K562 (cell line): Measurements from ENCODE around the gene SEMA3A. TPM values are rescaled to one million over a fixed set of nuclear protein-coding genes. Genes with fewer than 3 reads are reported as not detected.

Experiments
- ATAC-seq: fragments of 200-7000 bp; cut with Tn5 transposase; 3 replicates; pipeline ENCODE4 v1.9.1; 2020; ENCODE audit warnings: moderate library complexity
- BruUV-seq: library from RNA; stranded (reverse); fragments of 400-500 nt; replicated peaks from 2 replicates; lab custom pipeline; 2021; lab: Mats Ljungman, UMichigan
- CTCF ChIA-PET: fragments of 300-600 bp; formaldehyde crosslinking; extraction: SDS; loops from one replicate; lab custom pipeline; 2021; ENCODE audit warnings: low intra/inter-chr PET ratio; lab: Yijun Ruan, JAX
- POLR2A ChIA-PET: fragments of 300-600, 350-650 bp; sonication (Branson Sonifier 250); formaldehyde crosslinking; extraction: SDS; loops from one replicate; lab custom pipeline; 2021; ENCODE audit warnings: antibody characterized with exemption, inconsistent platforms; lab: Yijun Ruan, JAX
- DNase-seq, 4 experiments: peaks; one replicate each; pipeline versions ENCODE4 v3.0.0 to v3.0.0-alpha.2; 2011 to 2018; ENCODE audit warnings: low spot score in 3 of 4, mixed read lengths in 3 of 4; ENCODE audit errors: extremely low read depth in 1 of 4
- FAIRE-seq: peaks from 2 replicates; lab custom pipeline; 2011; peaks lifted over from hg19 to GRCh38; lab: Jason Lieb, UNC
- H2AFZ ChIP-seq: 2 replicates; pipeline ENCODE4 v1.6.0; 2011; ENCODE audit warnings: low read depth, low read length, control low read depth, inconsistent platforms
- H3K27ac ChIP-seq: fragments of 200-600 bp; 3 replicates; pipeline ENCODE4 v1.8.0; 2011; ENCODE audit warnings: low read depth, mild to moderate bottlenecking, control low read depth, inconsistent platforms, low read length, moderate library complexity, mixed read lengths; ENCODE audit errors: extremely low read depth
- H3K27me3 ChIP-seq, 2 experiments: fragments of 300-600 bp in 1 of 2; 2 replicates in 1 of 2; 3 replicates in 1 of 2; pipeline versions ENCODE4 v1.6.0 to v1.8.0; 2011; ENCODE audit warnings: inconsistent platforms in 2 of 2, low read length in 2 of 2, mild to moderate bottlenecking in 1 of 2, mixed read lengths in 1 of 2, moderate library complexity in 1 of 2; ENCODE audit not compliant: control insufficient read depth in 2 of 2, insufficient read depth in 2 of 2
- H3K36me3 ChIP-seq: fragments of 300-600 bp; 3 replicates; pipeline ENCODE4 v1.8.0; 2011; ENCODE audit warnings: mild to moderate bottlenecking, low read length, inconsistent platforms; ENCODE audit not compliant: control insufficient read depth, insufficient read depth
- H3K4me1 ChIP-seq, 2 experiments: fragments of 200-600 bp in 1 of 2; replicated peaks in 1 of 2; 2 replicates in 1 of 2; 3 replicates in 1 of 2; pipeline versions ENCODE4 v1.5.1 to v1.8.0; 2011; ENCODE audit warnings: inconsistent platforms in 2 of 2, low read length in 2 of 2, mild to moderate bottlenecking in 1 of 2, mixed read lengths in 1 of 2, moderate library complexity in 1 of 2; ENCODE audit not compliant: control insufficient read depth in 2 of 2, insufficient read depth in 2 of 2
- H3K4me2 ChIP-seq: 2 replicates; pipeline ENCODE4 v1.6.1; 2011; ENCODE audit warnings: low read length, control low read depth, inconsistent platforms, mixed read lengths; ENCODE audit not compliant: insufficient read depth
- H3K4me3 ChIP-seq: fragments of 200-600 bp; sonication (generic), shearing (Covaris generic); 2 replicates; pipeline ENCODE4 v1.5.1; 2016; ENCODE audit warnings: control low read depth, inconsistent platforms
- H3K79me2 ChIP-seq: fragments of 200-600 bp; 3 replicates; pipeline ENCODE4 v1.8.0; 2011; ENCODE audit warnings: low read length, inconsistent platforms; ENCODE audit not compliant: control insufficient read depth, insufficient read depth
- H3K9ac ChIP-seq, 2 experiments: 2 replicates each; pipeline versions ENCODE4 v1.6.0 to v1.6.1; 2011; ENCODE audit warnings: low read depth in 2 of 2, low read length in 2 of 2, control low read depth in 1 of 2, inconsistent platforms in 1 of 2, mild to moderate bottlenecking in 1 of 2, mixed read lengths in 1 of 2; ENCODE audit not compliant: insufficient read depth in 1 of 2
- H3K9me1 ChIP-seq: one replicate; pipeline ENCODE4 v1.6.0; 2011; ENCODE audit warnings: inconsistent platforms, mild to moderate bottlenecking, low read length, moderate library complexity; ENCODE audit not compliant: control insufficient read depth, insufficient read depth
- H3K9me3 ChIP-seq: replicated peaks from 2 replicates; pipeline ENCODE4 v1.5.1; 2011; ENCODE audit warnings: low read depth, low read length, inconsistent platforms; ENCODE audit not compliant: control insufficient read depth, insufficient read depth
- H4K20me1 ChIP-seq: replicated peaks from 2 replicates; pipeline ENCODE4 v1.6.1; 2011; ENCODE audit warnings: low read length, inconsistent platforms, mixed read lengths; ENCODE audit not compliant: control insufficient read depth, insufficient read depth
- ELF4 ChIP-seq: fragments of 450-650 bp; formaldehyde crosslinking; IDR thresholded peaks from 2 replicates; pipeline ENCODE4 v1.4.0; 2022; ENCODE audit warnings: missing genetic modification characterization
- GTF2E2 ChIP-seq: fragments of 200-800 bp; sonication (Bioruptor generic); IDR thresholded peaks from 2 replicates; pipeline ENCODE4 v1.6.1; 2016; ENCODE audit warnings: missing genetic modification characterization, missing compliant biosample characterization
- HOXB6 ChIP-seq: fragments of 250-450 bp; sonication (Bioruptor Pico); IDR thresholded peaks from 2 replicates; pipeline ENCODE4 v1.5.1; 2022; ENCODE audit warnings: mild to moderate bottlenecking, borderline replicate concordance
- HSF4 ChIP-seq: fragments of 250-450 bp; sonication (Bioruptor Pico); IDR thresholded peaks from 2 replicates; pipeline ENCODE4 v2.1.2; 2022; ENCODE audit warnings: mild to moderate bottlenecking, moderate library complexity, borderline replicate concordance
- PCBP2 ChIP-seq: fragments of 200-400 bp; formaldehyde crosslinking; IDR thresholded peaks from 2 replicates; pipeline ENCODE4 v1.6.1; 2018; ENCODE audit warnings: low read length, low read depth, mild to moderate bottlenecking, moderate library complexity; ENCODE audit not compliant: poor library complexity, severe bottlenecking
- POLR3G ChIP-seq: IDR thresholded peaks from 2 replicates; pipeline ENCODE4 v1.6.1; 2011; ENCODE audit not compliant: insufficient read length, insufficient replicate concordance; ENCODE audit errors: extremely low read depth
- RBM34 ChIP-seq: fragments of 200-400 bp; formaldehyde crosslinking; IDR thresholded peaks from 2 replicates; pipeline ENCODE4 v1.6.1; 2018; ENCODE audit warnings: low read length, borderline replicate concordance; ENCODE audit not compliant: insufficient read depth
- RUNX1 ChIP-seq: sonication (generic); IDR thresholded peaks from 2 replicates; pipeline ENCODE4 v1.6.1; 2016; ENCODE audit warnings: antibody characterized with exemption, low read depth
- SMAD1 ChIP-seq: fragments of 150-350 bp; IDR thresholded peaks from 2 replicates; pipeline ENCODE4 v1.6.1; 2014; ENCODE audit warnings: low read length, low read depth; ENCODE audit not compliant: partially characterized antibody
- SP1 ChIP-seq: sonication (generic); formaldehyde crosslinking; IDR thresholded peaks from 2 replicates; pipeline ENCODE4 v1.8.1; 2022; ENCODE audit warnings: mild to moderate bottlenecking, missing genetic modification reagents
- SREBF1 ChIP-seq: fragments of 150-350 bp; IDR thresholded peaks from 2 replicates; pipeline ENCODE4 v1.6.1; 2014; ENCODE audit warnings: antibody characterized with exemption, low read depth, low read length, borderline replicate concordance
- ZNF561 ChIP-seq: fragments of 450-650 bp; formaldehyde crosslinking; conservative IDR thresholded peaks from 2 replicates; pipeline ENCODE4 v1.4.0; 2020; ENCODE audit warnings: mild to moderate bottlenecking, moderate library complexity
- WGBS: fragments of 100-300 bp; shearing (Covaris generic); methylation state at CpG from one replicate; pipeline ENCODE4 v1.1.6; 2016; ENCODE audit warnings: low coverage, mixed read lengths; ENCODE audit not compliant: insufficient coverage; ENCODE audit errors: missing lambda C conversion rate; 5-methylcytosine and 5-hydroxymethylcytosine counted together
- in situ Hi-C: fragments of 300-500 bp; cut with MboI; formaldehyde crosslinking; loops from 4 replicates; pipeline ENCODE4 v1.15.0; 2018; ENCODE audit warnings: inconsistent platforms, mixed read lengths
- intact Hi-C: fragments of 100-400 bp; cut with micrococcal nuclease; formaldehyde crosslinking; loops from 2 replicates; pipeline ENCODE4 v1.14.2; 2022
- polyA plus RNA-seq, 8 experiments: library from polyadenylated mRNA; depleted of rRNA in 4 of 8; stranded (reverse) in 5 of 8; unstranded in 3 of 8; fragments of >200 nt; fragmentation: Nextera tagmentation in 2 of 8; fragmentation: Illumina TruSeq in 1 of 8; extraction: Ambion mirVana in 2 of 8; extraction: Trizol in 1 of 8; gene quantifications; 2 replicates each; pipeline versions ENCODE4 v1.2.1 to v1.2.3, GENCODE V29; 2011 to 2014; ENCODE audit warnings: inconsistent platforms in 1 of 8, missing spikeins in 1 of 8
- total RNA-seq, 7 experiments: library from RNA; depleted of rRNA in 6 of 7; stranded (reverse); fragments of >200 nt in 6 of 7; fragmentation: Illumina TruSeq in 2 of 7; extraction: Trizol in 2 of 7; gene quantifications; 2 replicates each; pipeline versions ENCODE4 v1.2.1 to v1.2.3, GENCODE V29; 2011 to 2021; ENCODE audit warnings: low replicate concordance in 1 of 7
- TF ChIP-seq, protein P1 (sequence below): fragments of 150-350 bp; conservative IDR thresholded peaks from 2 replicates; pipeline ENCODE4 v1.6.1; 2014; ENCODE audit warnings: low read length
- TF ChIP-seq, protein P2 (sequence below): fragments of 450-650 bp; formaldehyde crosslinking; IDR thresholded peaks from 2 replicates; pipeline ENCODE4 v1.4.0; 2020; ENCODE audit warnings: mild to moderate bottlenecking, moderate library complexity
- TF ChIP-seq, protein P3 (sequence below): fragments of 250-450 bp; sonication (Bioruptor Pico); IDR thresholded peaks from 2 replicates; pipeline ENCODE4 v1.8.0; 2022; ENCODE audit warnings: inconsistent platforms, mild to moderate bottlenecking, moderate library complexity, borderline replicate concordance
- TF ChIP-seq, protein P4 (sequence below): fragments of 250-450 bp; sonication (Bioruptor Pico); IDR thresholded peaks from 2 replicates; pipeline ENCODE4 v1.8.0; 2022; ENCODE audit warnings: moderate library complexity, mild to moderate bottlenecking, inconsistent platforms
- TF ChIP-seq, protein P5 (sequence below): sonication (generic); formaldehyde crosslinking; IDR thresholded peaks from 2 replicates; pipeline ENCODE4 v1.9.0; 2022; ENCODE audit warnings: mild to moderate bottlenecking, missing genetic modification reagents

Gene SEMA3A
- total and polyA plus RNA-seq, 9 of the 15 experiments (the other 6 are each of a cell fraction or from before 2014, with no cell fraction given) = 0.36 to 3.0 (median 1.1) TPM

DNA sequence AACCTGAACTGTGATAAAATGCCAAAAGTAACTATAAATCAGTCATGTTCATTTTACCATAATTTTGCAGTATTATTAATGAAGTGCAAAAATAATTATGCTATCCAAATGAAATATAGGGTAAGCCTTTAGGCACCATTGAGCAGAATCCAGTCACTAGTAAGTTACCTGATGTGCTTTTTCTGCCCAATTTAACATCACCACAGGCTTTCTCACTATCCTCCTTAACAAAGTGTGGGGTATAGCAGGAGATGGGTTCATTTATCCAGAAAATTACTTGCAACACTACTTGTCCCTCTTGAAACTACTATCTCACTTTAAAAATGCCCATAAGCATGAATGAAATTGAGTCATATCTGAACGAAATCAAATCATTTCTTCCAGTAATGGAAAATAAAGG, 211.0 kb downstream of the SEMA3A start:
- no peak overlapping the region for H3K9ac ChIP-seq
- H3K4me2 ChIP-seq = no peak overlapping the region
- POLR2A ChIA-PET = no interaction called here
- in situ Hi-C loops = no loop called here
- CTCF ChIA-PET = no interaction called here
- no peak overlapping the region for H3K27ac ChIP-seq
- H3K79me2 ChIP-seq = no peaks in the 10 kb centered on the region
- H3K27me3 ChIP-seq = no peaks in the 10 kb centered on the region
- 0% methylated on average over 1 of the region's 1 CpG for WGBS
- no peaks in the 10 kb centered on the region for H3K9me1 ChIP-seq
- H3K4me3 ChIP-seq = no peak overlapping the region
- ATAC-seq (no peak), DNase-seq (no peak), FAIRE-seq (no peak)
- H2AFZ ChIP-seq = no peak overlapping the region
- H3K9me3 ChIP-seq = no peaks in the 10 kb centered on the region
- no TSS peak for BruUV-seq
- H4K20me1 ChIP-seq = no peaks in the 10 kb centered on the region
- no peaks in the 10 kb centered on the region for H3K4me1 ChIP-seq
- no peaks in the 10 kb centered on the region for H3K36me3 ChIP-seq
- intact Hi-C loops = no loop called here
- TF ChIP-seq POLR3G (no peak), HOXB6 (no peak), SMAD1 (no peak), RUNX1 (no peak), ZNF561 (CRISPR knock-in tag) (no peak), RBM34 (no peak), GTF2E2 (tag) (no peak), SREBF1 (no peak), PCBP2 (no peak), SP1 (no peak), ELF4 (CRISPR knock-in tag) (no peak), HSF4 (CRISPR knock-in tag) (no peak)
- TF ChIP-seq, protein P1, sequence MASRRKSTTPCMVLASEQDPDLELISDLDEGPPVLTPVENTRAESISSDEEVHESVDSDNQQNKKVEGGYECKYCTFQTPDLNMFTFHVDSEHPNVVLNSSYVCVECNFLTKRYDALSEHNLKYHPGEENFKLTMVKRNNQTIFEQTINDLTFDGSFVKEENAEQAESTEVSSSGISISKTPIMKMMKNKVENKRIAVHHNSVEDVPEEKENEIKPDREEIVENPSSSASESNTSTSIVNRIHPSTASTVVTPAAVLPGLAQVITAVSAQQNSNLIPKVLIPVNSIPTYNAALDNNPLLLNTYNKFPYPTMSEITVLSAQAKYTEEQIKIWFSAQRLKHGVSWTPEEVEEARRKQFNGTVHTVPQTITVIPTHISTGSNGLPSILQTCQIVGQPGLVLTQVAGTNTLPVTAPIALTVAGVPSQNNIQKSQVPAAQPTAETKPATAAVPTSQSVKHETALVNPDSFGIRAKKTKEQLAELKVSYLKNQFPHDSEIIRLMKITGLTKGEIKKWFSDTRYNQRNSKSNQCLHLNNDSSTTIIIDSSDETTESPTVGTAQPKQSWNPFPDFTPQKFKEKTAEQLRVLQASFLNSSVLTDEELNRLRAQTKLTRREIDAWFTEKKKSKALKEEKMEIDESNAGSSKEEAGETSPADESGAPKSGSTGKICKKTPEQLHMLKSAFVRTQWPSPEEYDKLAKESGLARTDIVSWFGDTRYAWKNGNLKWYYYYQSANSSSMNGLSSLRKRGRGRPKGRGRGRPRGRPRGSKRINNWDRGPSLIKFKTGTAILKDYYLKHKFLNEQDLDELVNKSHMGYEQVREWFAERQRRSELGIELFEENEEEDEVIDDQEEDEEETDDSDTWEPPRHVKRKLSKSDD = no peak
- TF ChIP-seq, protein P2, sequence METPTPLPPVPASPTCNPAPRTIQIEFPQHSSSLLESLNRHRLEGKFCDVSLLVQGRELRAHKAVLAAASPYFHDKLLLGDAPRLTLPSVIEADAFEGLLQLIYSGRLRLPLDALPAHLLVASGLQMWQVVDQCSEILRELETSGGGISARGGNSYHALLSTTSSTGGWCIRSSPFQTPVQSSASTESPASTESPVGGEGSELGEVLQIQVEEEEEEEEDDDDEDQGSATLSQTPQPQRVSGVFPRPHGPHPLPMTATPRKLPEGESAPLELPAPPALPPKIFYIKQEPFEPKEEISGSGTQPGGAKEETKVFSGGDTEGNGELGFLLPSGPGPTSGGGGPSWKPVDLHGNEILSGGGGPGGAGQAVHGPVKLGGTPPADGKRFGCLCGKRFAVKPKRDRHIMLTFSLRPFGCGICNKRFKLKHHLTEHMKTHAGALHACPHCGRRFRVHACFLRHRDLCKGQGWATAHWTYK (CRISPR knock-in tag) = no peak
- TF ChIP-seq, protein P3, sequence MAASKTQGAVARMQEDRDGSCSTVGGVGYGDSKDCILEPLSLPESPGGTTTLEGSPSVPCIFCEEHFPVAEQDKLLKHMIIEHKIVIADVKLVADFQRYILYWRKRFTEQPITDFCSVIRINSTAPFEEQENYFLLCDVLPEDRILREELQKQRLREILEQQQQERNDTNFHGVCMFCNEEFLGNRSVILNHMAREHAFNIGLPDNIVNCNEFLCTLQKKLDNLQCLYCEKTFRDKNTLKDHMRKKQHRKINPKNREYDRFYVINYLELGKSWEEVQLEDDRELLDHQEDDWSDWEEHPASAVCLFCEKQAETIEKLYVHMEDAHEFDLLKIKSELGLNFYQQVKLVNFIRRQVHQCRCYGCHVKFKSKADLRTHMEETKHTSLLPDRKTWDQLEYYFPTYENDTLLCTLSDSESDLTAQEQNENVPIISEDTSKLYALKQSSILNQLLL (CRISPR knock-in tag) = no peak
- TF ChIP-seq, protein P4, sequence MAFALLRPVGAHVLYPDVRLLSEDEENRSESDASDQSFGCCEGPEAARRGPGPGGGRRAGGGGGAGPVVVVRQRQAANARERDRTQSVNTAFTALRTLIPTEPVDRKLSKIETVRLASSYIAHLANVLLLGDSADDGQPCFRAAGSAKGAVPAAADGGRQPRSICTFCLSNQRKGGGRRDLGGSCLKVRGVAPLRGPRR = no peak
- TF ChIP-seq, protein P5, sequence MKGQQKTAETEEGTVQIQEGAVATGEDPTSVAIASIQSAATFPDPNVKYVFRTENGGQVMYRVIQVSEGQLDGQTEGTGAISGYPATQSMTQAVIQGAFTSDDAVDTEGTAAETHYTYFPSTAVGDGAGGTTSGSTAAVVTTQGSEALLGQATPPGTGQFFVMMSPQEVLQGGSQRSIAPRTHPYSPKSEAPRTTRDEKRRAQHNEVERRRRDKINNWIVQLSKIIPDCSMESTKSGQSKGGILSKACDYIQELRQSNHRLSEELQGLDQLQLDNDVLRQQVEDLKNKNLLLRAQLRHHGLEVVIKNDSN = no peak
